Upper lobe of left lung (tissue), 6 donors: ENCODE data around the gene LYRM4. TPM values are rescaled to one million over a fixed set of nuclear protein-coding genes. Genes with fewer than 3 reads are reported as not detected.

Experiments
- ATAC-seq, 2 donors: fragments of 200-7000 bp; cut with Tn5 transposase; one replicate each; pipeline ENCODE4 v1.9.1; 2022; ENCODE audit warnings: mild to moderate bottlenecking in 2 of 2, moderate library complexity in 2 of 2; ENCODE audit not compliant: low FRiP score in 2 of 2
- DNase-seq, 2 donors: peaks; one replicate each; pipeline ENCODE4 v3.0.0-alpha.2; 2019 to 2020
- H3K27ac ChIP-seq, 4 donors: fragments of 200-600 bp; sonication (generic); one replicate each; pipeline ENCODE4 v1.5.1; 2016 to 2019
- H3K27me3 ChIP-seq, 4 donors: fragments of 200-600 bp; sonication (generic); one replicate each; pipeline ENCODE4 v1.5.1; 2017 to 2019
- H3K36me3 ChIP-seq, 4 donors: fragments of 200-600 bp; sonication (generic); one replicate each; pipeline ENCODE4 v1.5.1; 2016 to 2019
- H3K4me1 ChIP-seq, 4 donors: fragments of 200-600 bp; sonication (generic); one replicate each; pipeline ENCODE4 v1.5.1; 2018 to 2019
- H3K4me3 ChIP-seq, 4 donors: fragments of 200-600 bp; sonication (generic); one replicate each; pipeline ENCODE4 v1.5.1; 2017 to 2019; ENCODE audit warnings: mild to moderate bottlenecking in 2 of 4, moderate library complexity in 1 of 4
- H3K9me3 ChIP-seq, 4 donors: fragments of 200-600 bp; sonication (generic); one replicate each; pipeline ENCODE4 v1.5.1; 2018 to 2019
- CTCF ChIP-seq, 6 experiments: fragments of 450-650 bp in 4 of 6; fragments of 200-600 bp in 2 of 6; sonication (generic) in 2 of 6; IDR thresholded peaks; one replicate each; pipeline ENCODE4 v1.5.1; 2016 to 2019; ENCODE audit warnings: antibody characterized with exemption in 6 of 6
- EP300 ChIP-seq, 4 donors: sonication (generic); formaldehyde crosslinking; IDR thresholded peaks; one replicate each; pipeline ENCODE4 v1.5.1; 2017; ENCODE audit warnings: antibody characterized with exemption in 4 of 4, control low read depth in 2 of 4
- POLR2A ChIP-seq, 4 donors: fragments of 450-650 bp; IDR thresholded peaks; one replicate each; pipeline ENCODE4 v1.5.1; 2016 to 2017; ENCODE audit warnings: antibody characterized with exemption in 4 of 4, mild to moderate bottlenecking in 2 of 4
- POLR2AphosphoS5 ChIP-seq, 2 donors: sonication (generic); formaldehyde crosslinking; IDR thresholded peaks; one replicate each; pipeline ENCODE4 v1.5.1; 2017; ENCODE audit warnings: antibody characterized with exemption in 2 of 2
- WGBS, 2 donors: methylation state at CpG; one replicate each; pipeline ENCODE4 v1.1.5; 2017 to 2018; 5-methylcytosine and 5-hydroxymethylcytosine counted together
- total RNA-seq, 6 donors: library from RNA; depleted of rRNA in 4 of 6; stranded (reverse); fragments of >200 nt in 4 of 6; gene quantifications; one replicate each; pipeline versions ENCODE4 v1.1.0 to v1.2.1, GENCODE V29; 2016 to 2021
- donor health status: DM: no; HTN: no; CAD: no; lungs with moderate emphysema.
- donor health status: DM: no; HTN: yes; CAD: no; lungs with severe emphysema.

Gene LYRM4
- total RNA-seq, 6 donors from 2014 or later = 5.8 to 24.1 (median 15.9) TPM

- H3K9me3 ChIP-seq = no peaks in the 10 kb centered on the region
- 88% methylated on average over 3 of the region's 3 CpGs for WGBS, 2 donors
Measured at GRCh38 chr6:5191722-5192121, 69.0 kb downstream of the LYRM4 start.

GRCh38 chr6:5191222-5191621, 69.5 kb downstream of the LYRM4 start:
- no peaks in the 10 kb centered on the region for H3K36me3 ChIP-seq
- peaks cover 0 to 6% (median 1%) of the 10 kb centered on the region in 4 donors for H3K4me1 ChIP-seq
- no peak for ATAC-seq
- no peak for TF ChIP-seq POLR2A (IDR thresholded peaks at IDR 0.05)
- TF ChIP-seq EP300 (IDR thresholded peaks at IDR 0.05) = no peak
- TF ChIP-seq CTCF (IDR thresholded peaks at IDR 0.05) = no peak
- H3K27ac ChIP-seq = no peak overlapping the region
- H3K9me3 ChIP-seq = no peaks in the 10 kb centered on the region
- DNase-seq = no peak
- 90 to 95% methylated on average over 6 of the region's 6 CpGs for WGBS, 2 donors
- H3K27me3 ChIP-seq = no peaks in the 10 kb centered on the region
- H3K4me3 ChIP-seq = no peak overlapping the region

More at GRCh38 chr6:5191722-5192121, 69.0 kb downstream of the LYRM4 start:
- peaks cover 0 to 6% (median 1%) of the 10 kb centered on the region in 4 donors for H3K4me1 ChIP-seq
- no peak for TF ChIP-seq EP300 (IDR thresholded peaks at IDR 0.05)
- no peak for TF ChIP-seq CTCF (IDR thresholded peaks at IDR 0.05)
- no peak for TF ChIP-seq POLR2AphosphoS5 (IDR thresholded peaks at IDR 0.05)
- TF ChIP-seq POLR2A (IDR thresholded peaks at IDR 0.05) = no peak
- H3K4me3 ChIP-seq = no peak overlapping the region
- ATAC-seq (no peak), DNase-seq (no peak)
- no peaks in the 10 kb centered on the region for H3K27me3 ChIP-seq
- no peak overlapping the region for H3K27ac ChIP-seq
- no peaks in the 10 kb centered on the region for H3K36me3 ChIP-seq

GRCh38 chr6:5190507-5190906, 70.2 kb downstream of the LYRM4 start:
- ATAC-seq = peak in 1 of 2 donors; percentile 90
- Histone ChIP-seq H3K9me3 (no peaks in the 10 kb centered on the region), H3K27ac (no peak overlapping the region), H3K4me1 (peaks cover 0 to 6% (median 1%) of the 10 kb centered on the region in 4 donors), H3K4me3 (no peak overlapping the region), H3K36me3 (no peaks in the 10 kb centered on the region), H3K27me3 (no peaks in the 10 kb centered on the region)
- WGBS, 2 donors = 53 to 55% methylated on average over 3 of the region's 3 CpGs
- TF ChIP-seq CTCF (IDR thresholded peaks at IDR 0.05) = no peak
- TF ChIP-seq POLR2AphosphoS5 (IDR thresholded peaks at IDR 0.05) = no peak
- no peak for TF ChIP-seq EP300 (IDR thresholded peaks at IDR 0.05)
- no peak for TF ChIP-seq POLR2A (IDR thresholded peaks at IDR 0.05)
- no peak for DNase-seq

- Histone ChIP-seq H3K36me3 (no peaks in the 10 kb centered on the region), H3K4me1 (peaks cover 0 to 6% (median 1%) of the 10 kb centered on the region in 4 donors)
Measured at GRCh38 chr6:5188646-5189045, 72.1 kb downstream of the LYRM4 start.

More at GRCh38 chr6:5188646-5189045, 72.1 kb downstream of the LYRM4 start:
- 98 to 100% methylated on average over 3 of the region's 3 CpGs for WGBS, 2 donors
- Histone ChIP-seq H3K4me3 (no peak overlapping the region), H3K27ac (no peak overlapping the region), H3K9me3 (no peaks in the 10 kb centered on the region), H3K27me3 (no peaks in the 10 kb centered on the region)
- ATAC-seq = no peak
- TF ChIP-seq POLR2A (IDR thresholded peaks at IDR 0.05) = no peak
- TF ChIP-seq POLR2AphosphoS5 (IDR thresholded peaks at IDR 0.05) = no peak
- no peak for TF ChIP-seq EP300 (IDR thresholded peaks at IDR 0.05)
- no peak for TF ChIP-seq CTCF (IDR thresholded peaks at IDR 0.05)
- DNase-seq = no peak
